A673 (cell line): ENCODE results near the gene COMP.

ENCODE experiments used
- EZH2 ChIP-seq: fragments of 200-600 bp; sonication (generic); IDR thresholded peaks from 2 replicates; pipeline ENCODE4 v1.6.1; 2017; ENCODE audit warnings: borderline replicate concordance, low read depth, mild to moderate bottlenecking, mixed read lengths, antibody characterized with exemption, low read length; ENCODE audit not compliant: poor library complexity, severe bottlenecking
- TF ChIP-seq, protein P1 (sequence below): fragments of 300-800, 200-600 bp; sonication (generic); conservative IDR thresholded peaks from 2 replicates; pipeline ENCODE4 v1.5.1; 2017; ENCODE audit warnings: low read depth, mild to moderate bottlenecking, antibody characterized with exemption, low read length, moderate library complexity, mixed read lengths

DNA sequence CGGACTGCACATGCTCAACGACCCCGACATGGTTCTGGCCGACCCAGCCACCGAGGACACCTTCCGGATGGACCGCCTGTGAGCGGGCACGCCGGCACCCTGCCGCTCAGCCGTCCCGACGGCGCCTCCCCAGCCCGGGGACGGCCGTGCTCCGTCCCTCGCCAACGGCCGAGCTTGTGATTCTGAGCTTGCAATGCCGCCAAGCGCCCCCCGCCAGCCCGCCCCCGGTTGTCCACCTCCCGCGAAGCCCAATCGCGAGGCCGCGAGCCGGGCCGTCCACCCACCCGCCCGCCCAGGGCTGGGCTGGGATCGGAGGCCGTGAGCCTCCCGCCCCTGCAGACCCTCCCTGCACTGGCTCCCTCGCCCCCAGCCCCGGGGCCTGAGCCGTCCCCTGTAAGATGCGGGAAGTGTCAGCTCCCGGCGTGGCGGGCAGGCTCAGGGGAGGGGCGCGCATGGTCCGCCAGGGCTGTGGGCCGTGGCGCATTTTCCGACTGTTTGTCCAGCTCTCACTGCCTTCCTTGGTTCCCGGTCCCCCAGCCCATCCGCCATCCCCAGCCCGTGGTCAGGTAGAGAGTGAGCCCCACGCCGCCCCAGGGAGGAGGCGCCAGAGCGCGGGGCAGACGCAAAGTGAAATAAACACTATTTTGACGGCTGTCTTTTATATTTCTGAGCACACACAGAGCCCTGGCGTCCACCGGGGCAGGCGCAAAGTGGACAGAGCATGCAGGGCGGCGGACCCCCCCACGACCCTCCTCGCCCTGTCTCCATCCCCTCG is 13.6 kb downstream of the COMP start:
- TF ChIP-seq, protein P1, sequence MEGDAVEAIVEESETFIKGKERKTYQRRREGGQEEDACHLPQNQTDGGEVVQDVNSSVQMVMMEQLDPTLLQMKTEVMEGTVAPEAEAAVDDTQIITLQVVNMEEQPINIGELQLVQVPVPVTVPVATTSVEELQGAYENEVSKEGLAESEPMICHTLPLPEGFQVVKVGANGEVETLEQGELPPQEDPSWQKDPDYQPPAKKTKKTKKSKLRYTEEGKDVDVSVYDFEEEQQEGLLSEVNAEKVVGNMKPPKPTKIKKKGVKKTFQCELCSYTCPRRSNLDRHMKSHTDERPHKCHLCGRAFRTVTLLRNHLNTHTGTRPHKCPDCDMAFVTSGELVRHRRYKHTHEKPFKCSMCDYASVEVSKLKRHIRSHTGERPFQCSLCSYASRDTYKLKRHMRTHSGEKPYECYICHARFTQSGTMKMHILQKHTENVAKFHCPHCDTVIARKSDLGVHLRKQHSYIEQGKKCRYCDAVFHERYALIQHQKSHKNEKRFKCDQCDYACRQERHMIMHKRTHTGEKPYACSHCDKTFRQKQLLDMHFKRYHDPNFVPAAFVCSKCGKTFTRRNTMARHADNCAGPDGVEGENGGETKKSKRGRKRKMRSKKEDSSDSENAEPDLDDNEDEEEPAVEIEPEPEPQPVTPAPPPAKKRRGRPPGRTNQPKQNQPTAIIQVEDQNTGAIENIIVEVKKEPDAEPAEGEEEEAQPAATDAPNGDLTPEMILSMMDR: no peak
- no peak for TF ChIP-seq EZH2
